Fibroblast of skin of back (primary cell): Measurements from ENCODE around the gene SGCD.
A peak's percentile ranks its signal among the peaks of the same experiment; 100 is the strongest.
"Not testable (repeated sequence)": the region's sequence is repeated elsewhere in the genome, so short reads cannot be mapped to it uniquely, and the experiment has no call there.

ENCODE experiments used
- DNase-seq: peaks from one replicate; pipeline ENCODE4 v3.0.0-alpha.2; 2013

SGCD gene

GRCh38 chr5:156584871-156585270, 257.9 kb downstream of the SGCD start:
- DNase-seq = peak; percentile 51

DNA sequence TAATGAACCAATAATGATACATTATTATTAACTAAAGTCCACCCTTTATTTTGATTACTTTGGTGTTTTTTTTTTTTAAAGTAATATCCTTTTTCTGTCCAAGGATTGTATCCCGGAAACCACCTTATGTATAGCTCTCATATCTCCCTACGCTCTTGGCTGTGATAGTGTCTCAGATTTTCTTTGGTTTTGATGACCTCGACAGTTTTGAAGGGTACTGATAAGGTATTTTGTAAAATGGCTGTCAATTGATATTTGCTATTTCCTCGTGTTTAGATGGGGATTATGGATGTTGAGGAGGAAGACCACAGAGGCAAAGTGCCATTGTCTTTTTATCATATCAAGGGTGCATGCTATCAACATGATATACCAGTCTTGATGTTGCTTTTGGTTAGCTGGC, 259.0 kb downstream of the SGCD start:
- DNase-seq = no peak

- no peak for DNase-seq
Observed at GRCh38 chr5:156587012-156587411, 260.0 kb downstream of the SGCD start.

DNA sequence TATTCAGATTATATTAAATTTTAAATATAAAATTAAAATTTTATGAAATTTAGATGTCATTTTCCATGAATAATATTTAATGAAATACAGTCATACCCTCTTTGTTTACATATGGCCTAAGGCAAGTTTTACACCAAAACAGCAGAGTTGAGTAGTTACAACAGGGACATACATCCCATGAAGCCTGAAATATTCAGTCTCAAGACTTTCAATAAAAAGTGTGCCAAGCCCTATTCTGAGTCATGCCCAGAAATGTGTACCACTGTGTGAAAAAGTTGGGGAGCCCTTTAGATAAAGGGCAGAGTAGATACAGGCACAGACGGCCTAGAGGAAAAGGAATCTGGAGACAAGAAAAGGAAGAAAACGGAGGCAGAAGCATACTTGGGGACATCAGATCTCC, 261.3 kb downstream of the SGCD start:
- peak; percentile 24 for DNase-seq

DNA sequence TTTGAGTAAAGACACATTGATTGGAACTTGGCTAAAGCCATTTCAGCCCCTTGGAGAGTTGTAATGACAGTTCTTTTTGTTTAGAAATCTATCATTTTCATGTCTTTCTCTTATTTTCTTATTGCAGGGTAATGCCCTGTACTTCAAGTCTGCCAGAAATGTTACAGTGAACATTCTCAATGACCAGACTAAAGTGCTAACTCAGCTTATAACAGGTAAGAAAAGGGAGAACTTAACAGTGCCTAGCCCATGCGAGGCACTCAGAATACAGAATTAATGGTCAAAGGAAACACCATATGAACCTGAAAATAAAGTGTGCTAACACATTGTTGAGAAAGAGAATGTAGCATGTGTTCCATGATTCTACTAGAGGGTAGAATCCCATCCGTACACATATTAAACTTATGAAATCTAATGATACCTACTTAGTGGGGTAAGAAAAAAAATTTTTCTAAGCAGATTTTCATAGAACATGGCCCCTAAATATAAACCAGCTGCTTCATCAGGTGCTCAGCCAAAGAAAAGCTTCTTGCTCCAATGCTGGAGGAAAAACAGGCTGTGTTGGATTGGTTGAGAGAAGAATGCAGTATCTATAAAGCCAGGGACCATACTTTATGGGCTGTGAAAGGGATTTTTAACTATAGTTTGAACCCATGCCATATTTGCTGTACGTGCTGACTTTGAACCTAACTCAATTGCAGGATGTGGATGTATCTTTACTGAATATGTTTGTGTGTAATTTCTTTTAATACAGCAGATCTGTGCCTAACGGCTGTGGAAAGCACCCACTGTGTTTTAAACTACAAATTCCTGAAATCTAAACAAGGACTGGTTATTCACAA, 262.4 kb downstream of the SGCD start:
- no peak for DNase-seq

DNA sequence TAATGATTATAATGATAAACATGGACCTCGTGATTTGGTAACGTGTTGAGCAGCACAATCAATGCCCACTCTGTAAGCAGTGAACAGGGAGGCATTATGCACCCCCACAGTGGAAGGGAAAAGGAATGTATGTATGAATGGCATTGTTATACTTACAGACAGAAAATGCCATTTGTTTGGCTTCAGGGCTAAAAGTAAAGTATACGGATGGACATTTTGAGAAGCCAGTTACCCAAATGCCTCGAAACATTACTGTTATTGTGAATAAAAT, 262.9 kb downstream of the SGCD start:
- no peak for DNase-seq

GRCh38 chr5:156590978-156591377, 264.0 kb downstream of the SGCD start:
- DNase-seq = no peak

GRCh38 chr5:156591631-156592030, 264.7 kb downstream of the SGCD start:
- no peak for DNase-seq

- no peak for DNase-seq
Observed at GRCh38 chr5:156593546-156593945, 266.6 kb downstream of the SGCD start.

DNA sequence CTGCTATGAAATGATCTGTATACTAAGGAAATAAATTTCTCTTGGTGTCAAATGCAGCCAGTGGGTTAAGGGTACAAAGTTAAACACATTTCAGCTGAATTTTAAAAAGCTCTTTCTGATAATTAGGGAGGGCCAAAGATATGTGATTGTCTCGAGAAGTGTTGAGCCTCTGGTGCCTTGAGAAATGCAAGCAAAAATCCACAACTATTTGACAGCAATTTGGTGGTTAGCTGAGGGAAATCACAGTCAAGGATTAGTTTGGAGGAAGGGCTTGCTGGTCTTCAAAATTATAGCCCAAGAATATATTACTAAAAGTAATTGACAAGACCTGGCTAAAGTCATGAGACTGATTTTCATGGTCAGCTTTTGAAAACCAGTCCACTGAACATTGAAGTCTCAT, 267.4 kb downstream of the SGCD start:
- no peak for DNase-seq

GRCh38 chr5:156595132-156595787, 268.3 kb downstream of the SGCD start:
- DNase-seq = peak; percentile 9

- DNase-seq = no peak
Observed at GRCh38 chr5:156597276-156597675, 270.3 kb downstream of the SGCD start.

DNA sequence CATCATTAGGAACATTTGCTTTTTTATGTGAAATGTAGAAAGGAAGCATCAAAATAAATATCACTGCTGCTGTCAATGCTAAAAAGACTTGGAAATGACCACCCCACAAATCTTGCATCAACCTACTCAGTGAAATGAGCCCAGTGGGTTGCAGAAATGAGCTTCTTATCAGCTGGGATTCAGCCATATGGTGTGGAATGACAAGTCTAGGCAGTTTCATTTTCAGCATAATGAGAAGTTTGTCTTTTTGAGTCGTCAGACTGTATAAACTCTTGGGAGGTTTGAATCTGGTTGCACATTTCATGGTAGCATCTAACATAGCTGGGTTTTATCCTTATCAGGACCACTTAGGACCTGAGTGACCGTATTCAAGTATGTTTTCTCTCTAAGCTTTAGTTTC, 272.0 kb downstream of the SGCD start:
- no peak for DNase-seq

DNA sequence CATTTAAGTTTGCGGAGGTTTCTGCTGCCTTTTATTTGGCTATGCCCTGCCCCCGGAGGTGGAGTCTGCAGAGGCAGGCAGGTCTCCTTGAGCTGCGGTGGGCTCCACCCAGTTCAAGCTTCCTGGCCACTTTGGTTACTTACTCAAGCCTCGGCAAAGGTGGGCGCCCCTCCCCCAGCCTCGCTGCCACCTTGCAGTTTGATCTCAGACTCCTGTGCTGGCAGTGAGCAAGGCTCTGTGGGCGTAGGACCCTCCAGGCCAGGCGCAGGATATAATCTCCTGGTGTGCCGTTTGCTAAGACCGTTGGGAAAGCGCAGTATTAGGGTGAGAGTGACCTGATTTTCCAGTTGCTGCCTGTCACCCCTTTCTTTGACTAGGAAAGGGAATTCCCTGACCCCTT, 283.6 kb downstream of the SGCD start:
- not testable (repeated sequence) for DNase-seq

DNA sequence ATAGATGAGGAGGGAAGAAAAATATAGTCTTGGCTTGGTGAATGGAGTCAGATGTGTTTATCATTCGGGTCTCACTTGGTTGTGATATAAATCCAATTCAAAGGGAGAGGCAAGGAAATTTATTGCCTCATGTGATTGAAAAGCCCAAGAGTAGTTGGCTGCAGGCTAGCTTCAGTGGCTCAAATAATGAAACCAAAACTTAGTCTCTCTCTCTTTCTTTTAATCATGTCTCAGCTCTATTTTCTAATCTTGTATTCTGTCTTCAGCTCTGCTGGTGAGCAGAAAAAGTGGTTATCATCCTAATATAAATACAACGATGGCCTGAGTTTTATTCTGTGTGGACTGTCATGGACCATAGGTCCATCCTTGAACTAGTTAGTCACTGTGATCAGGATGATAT, 288.9 kb downstream of the SGCD start:
- no peak for DNase-seq

DNA sequence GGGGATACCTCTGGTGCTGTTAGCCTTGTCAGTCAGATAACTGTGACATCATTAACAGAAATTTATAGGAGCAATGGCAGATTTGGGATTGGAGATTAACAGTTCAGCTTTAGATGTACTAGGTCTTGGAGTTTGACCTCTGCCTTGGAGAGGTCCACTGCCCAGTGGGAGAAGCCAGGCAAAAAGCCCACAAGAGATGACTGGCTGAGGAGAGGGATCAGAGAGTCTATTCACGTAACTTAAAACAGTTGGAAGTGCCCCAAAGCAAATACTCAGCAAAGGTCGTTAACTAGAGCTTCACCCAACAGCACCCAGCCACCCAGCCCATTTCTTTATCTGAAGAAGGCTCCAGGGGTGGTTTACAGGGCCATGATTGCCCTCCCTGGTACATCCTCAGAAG, 290.5 kb downstream of the SGCD start:
- no peak for DNase-seq

DNA sequence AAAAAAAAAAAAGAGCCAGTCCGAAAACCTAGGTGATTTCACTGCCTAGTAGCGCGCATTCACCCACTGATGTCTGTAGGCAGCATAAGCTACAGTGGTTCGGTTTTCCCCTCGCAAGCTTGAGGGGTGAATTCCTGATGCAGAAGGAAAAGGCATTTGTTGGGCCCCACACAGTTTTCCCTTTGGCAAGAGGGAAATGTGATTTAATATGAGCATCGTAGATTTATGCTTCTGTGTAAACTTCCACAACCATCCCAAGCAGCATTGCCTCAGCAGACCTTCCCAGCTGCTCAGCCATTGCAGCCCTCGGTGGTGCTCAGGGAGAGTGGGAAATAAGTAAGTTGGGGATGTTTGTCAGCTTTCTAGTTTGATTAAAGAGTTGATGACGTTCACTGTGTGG, 291.6 kb downstream of the SGCD start:
- DNase-seq = no peak

GRCh38 chr5:156621719-156622118, 294.8 kb downstream of the SGCD start:
- DNase-seq = no peak

GRCh38 chr5:156623381-156624040, 296.5 kb downstream of the SGCD start:
- no peak for DNase-seq

DNA sequence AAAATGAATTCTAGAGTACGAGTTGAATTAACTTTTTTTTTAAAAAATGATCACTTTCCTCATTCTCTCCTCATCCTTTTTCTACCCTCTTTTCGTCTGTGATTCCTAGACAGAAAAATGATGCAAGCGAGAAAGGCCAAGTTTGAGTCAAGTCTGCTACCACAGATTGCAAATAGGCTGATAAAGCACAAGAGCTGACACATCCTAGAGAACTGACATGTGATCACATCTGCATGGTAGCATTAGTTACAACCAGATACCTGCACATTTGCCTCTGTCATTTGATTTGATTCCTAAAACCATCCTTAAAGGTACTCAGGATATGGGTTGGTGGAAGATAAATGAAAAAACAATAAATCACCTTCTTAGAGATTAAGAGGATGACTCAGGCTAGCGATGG, 297.7 kb downstream of the SGCD start:
- DNase-seq = no peak

DNA sequence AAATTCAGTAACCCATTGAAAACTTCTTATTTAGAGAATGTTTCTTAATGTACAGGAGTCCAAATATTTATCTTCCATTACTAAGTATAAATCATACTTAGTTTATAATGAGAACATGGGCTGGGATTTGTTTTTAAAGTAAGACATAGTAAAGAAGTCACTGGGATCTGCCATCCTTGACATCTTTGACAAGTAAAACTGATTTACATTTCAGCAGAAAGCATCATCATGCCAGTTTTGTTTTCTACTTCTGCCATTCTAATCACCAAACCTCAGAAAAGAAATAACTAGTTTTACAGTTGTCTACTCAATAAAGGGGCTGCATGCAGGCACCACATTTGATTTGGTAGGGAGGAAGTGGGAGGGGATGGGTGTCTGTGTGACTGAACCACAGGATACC, 301.5 kb downstream of the SGCD start:
- no peak for DNase-seq

DNA sequence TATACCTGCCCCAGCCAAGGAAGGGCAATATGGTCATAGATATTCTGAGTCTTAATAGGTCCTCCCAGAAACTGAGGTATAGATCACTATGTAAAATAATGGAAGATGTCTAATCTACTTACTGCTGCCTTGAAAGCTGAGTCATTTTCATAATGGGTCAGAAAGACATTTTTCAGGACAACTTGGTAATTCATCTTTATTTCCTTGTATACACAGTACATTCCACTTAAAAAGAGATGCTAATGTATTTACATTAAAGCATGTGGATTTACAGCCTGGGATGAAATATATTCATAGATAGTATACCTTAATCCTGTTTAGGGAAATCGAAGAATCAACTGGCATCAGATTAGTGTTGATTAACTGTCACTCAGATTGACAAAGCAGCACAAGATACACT, 304.0 kb downstream of the SGCD start:
- DNase-seq = no peak

- DNase-seq = no peak
Observed at GRCh38 chr5:156634301-156634700, 307.3 kb downstream of the SGCD start.

DNA sequence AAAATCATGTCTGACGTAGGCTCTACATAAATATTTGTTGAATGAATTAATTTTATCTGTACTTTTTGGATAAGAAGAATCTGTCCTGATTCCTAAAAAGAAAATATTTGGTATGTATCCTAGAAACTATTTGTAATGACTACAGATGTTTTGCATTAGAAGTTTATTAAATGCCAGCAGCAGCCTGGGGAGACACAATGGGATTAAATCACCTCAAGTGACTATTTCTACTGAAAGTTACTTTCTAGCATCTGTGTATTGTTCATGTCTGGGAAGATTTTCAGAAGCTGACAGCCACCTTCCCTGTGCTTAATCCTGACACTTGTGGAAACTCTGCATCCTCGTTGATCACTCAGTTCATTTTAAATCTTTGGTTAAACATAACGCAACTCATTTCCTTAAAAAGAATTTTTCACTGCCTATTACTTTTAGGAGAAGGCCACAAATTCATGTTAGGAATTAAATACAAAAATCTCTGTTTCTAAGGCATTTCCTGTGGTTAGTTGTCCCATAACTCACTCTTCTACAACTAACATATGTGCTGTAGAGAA, 313.8 kb downstream of the SGCD start:
- peak; percentile 75 for DNase-seq
